ENCODE data around the gene ARMS2. TPM values are rescaled to one million over a fixed set of nuclear protein-coding genes. Genes with fewer than 3 reads are reported as not detected.
A peak's percentile ranks its signal among the peaks of the same experiment; 100 is the strongest.

The ARMS2 gene
- total RNA-seq, 2 donors from 2014 or later = not detected

DNA sequence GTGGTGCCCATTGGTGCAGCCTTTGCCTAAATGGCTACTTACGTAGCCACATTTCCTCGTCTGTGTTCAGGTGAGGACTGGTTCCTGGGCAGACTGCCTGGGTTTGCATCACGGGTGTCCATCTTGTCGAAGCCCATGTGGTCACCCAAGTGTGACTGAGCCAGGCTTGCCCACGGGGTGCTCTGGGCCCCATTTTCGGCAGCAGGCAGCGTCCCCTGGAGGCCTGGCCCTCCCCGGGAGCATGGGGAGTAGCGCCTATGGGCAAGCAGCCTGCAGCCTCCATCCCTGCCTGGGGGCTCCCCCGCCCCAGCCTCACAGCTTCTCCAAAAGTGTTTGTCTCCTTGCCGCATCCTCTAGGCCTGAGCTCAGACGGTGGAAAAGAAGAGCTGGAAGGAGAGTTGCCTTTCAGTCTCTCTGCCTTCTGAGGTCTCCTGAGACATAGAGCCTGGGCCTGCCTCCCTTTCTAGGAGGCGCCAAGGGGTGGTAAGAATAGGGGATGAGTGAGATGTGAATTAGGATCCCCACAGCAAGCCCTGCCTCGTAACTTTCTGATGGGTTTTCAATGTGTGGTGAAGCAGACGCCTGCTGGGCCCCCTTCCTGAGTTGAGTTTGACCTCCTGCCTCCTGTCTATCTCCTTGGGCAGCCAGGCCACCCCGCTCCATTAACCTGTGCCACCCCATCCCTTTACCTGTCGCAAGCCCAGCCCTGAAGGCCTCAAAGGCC lies 49.6 kb downstream of the ARMS2 start:
- intact Hi-C loops (cut with DNase I) = loop anchor here (1.0 to 5.0 kb wide), 2 partner anchors 42 to 45 kb away; partner anchors contain the start of gene HTRA1 (in 1 of the 2)

DNA sequence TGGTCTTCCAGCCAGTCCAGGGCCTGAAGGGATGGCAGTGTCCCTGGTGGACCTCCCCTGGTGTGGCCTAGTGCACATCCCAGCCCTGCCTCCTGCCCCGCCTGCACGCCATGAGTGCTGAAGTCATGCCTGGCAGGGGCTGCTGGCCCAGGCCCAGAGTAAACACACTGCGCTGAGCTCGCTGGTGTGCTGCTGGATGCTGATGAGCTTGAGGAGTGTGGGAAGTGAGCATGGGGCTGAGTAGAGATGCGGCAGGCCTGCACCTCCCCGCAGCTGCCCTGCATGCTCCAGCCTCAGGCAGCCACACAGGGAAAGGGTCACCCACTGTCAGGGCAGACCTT lies 50.1 kb downstream of the ARMS2 start:
- intact Hi-C loops (cut with DNase I) = loop anchor here in 1 of 2 donors (5.0 kb wide), 1 partner anchor 42 kb away; the partner anchor contains the start of gene HTRA1
- DNase-seq (ENCODE audit: low spot score) = peak; percentile 96

More for the DNA sequence above, 49.6 kb downstream of the ARMS2 start:
- peak; percentile 65 for DNase-seq (ENCODE audit: low spot score)

DNA sequence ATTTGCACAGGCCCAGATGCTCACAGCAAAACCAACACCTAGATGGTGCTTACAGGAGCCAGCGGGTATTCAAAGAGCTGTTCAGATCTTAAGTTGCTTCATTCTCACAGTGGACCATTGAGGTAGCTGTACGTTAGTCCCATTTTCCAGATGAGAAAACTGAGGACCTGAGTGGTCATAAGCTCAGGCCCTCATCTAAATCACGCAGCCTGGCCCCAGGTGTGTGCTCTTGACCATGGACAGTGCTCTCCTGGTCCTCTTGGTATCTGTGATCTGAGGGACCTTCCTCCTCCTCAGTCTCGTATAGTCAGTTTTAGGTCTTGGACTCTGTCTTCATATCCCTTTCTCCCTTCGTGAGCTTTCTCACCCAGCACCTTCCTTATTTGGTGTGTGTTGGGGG lies 50.6 kb downstream of the ARMS2 start:
- no peak for DNase-seq (ENCODE audit: low spot score)
- intact Hi-C loops (cut with DNase I) = no loop called here

DNA sequence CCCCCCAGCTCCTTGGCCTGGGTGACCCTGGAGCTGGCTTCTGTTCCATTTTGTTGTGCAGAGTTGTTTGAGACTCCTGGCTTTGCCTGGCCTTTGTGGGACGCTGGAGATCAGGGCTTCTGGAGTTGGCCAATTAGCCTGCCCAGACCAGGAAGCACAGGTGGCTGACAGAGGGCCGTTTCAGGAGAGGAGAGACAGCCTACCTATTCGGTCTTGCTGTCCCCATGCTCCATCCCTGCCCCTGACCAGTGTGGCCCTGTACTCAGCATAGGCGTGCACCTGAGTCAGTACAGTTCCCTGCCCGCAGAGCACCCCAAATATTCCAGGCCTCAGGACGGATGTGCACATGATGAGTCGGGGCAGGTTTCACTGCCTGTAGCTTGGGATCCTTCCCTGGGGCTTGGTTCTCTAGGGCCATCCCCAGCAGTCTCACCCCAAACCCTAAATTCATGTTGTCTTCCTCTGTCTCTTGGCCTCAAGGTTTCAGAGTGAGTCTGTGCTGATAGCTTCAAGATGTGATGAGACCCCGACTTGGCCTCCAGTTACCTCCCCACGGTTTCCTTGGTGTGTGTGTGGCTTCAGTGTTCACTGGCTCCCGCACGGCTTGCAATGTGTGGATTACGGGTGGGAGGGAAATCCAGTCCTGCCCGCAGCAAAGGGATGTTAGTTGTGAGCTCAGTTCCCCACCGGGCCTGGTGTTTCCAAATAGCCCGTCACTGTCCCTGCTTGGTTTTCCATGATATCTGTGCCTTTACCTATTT lies 51.6 kb downstream of the ARMS2 start:
- intact Hi-C loops (cut with DNase I) = no loop called here
- DNase-seq (ENCODE audit: low spot score) = peak; percentile 57

Small RNA genes lying within 50 kb of the gene (microRNA-seq; reads per million reads assigned to microRNA genes)
- 0 reads per million in 2 donors for gene MIR3941 (ENCODE audit: borderline microRNAs expressed in 2 of 2)

Other genes starting within 250 kb of the ARMS2 start
- under 1 TPM in 1 of 2 donors, not detected in 1; 0.14 TPM for gene BTBD16, start 183.4 kb upstream of the ARMS2 start, total RNA-seq
- 10 to 100 TPM; 29.3 to 42.3 TPM for gene PLEKHA1, start 79.9 kb upstream of the ARMS2 start, total RNA-seq
- 100 to 1,000 TPM; 152 to 276 TPM for gene HTRA1, start 6.9 kb downstream of the ARMS2 start, total RNA-seq
- gene DMBT1, start 106.1 kb downstream of the ARMS2 start, total RNA-seq = not detected
- not detected for gene C10orf120, start 245.2 kb downstream of the ARMS2 start, total RNA-seq